Tibial nerve (tissue), 4 donors: ENCODE data around the gene GIGYF1. TPM values are rescaled to one million over a fixed set of nuclear protein-coding genes. Genes with fewer than 3 reads are reported as not detected.
"Not testable (repeated sequence)": the region's sequence is repeated elsewhere in the genome, so short reads cannot be mapped to it uniquely, and the experiment has no call there.

ENCODE experiments used
- DNase-seq, 2 donors: peaks; one replicate each; pipeline ENCODE4 v3.0.0-alpha.2; 2019; ENCODE audit warnings: low spot score in 2 of 2
- H3K27ac ChIP-seq, 4 donors: fragments of 200-600 bp; sonication (generic) in 3 of 4; one replicate each; pipeline ENCODE4 v1.5.1; 2017 to 2019; ENCODE audit warnings: mild to moderate bottlenecking in 1 of 4
- H3K27me3 ChIP-seq, 2 donors: fragments of 200-600 bp; sonication (generic) in 1 of 2; one replicate each; pipeline versions ENCODE4 v1.5.1 to v1.6.0; 2017 to 2019
- H3K36me3 ChIP-seq, 3 donors: fragments of 200-600 bp; sonication (generic); one replicate each; pipeline ENCODE4 v1.5.1; 2018 to 2019
- H3K4me1 ChIP-seq, 4 donors: fragments of 200-600 bp; sonication (generic) in 3 of 4; one replicate each; pipeline ENCODE4 v1.5.1; 2017 to 2019
- H3K4me3 ChIP-seq, 4 donors: fragments of 200-600 bp; sonication (generic) in 3 of 4; one replicate each; pipeline ENCODE4 v1.5.1; 2017 to 2019; ENCODE audit warnings: mild to moderate bottlenecking in 1 of 4, moderate library complexity in 1 of 4
- H3K9me3 ChIP-seq, 4 donors: fragments of 200-600 bp; sonication (generic) in 3 of 4; one replicate each; pipeline ENCODE4 v1.5.1; 2017 to 2019
- EP300 ChIP-seq, 2 donors: sonication (generic); formaldehyde crosslinking; IDR thresholded peaks; one replicate each; pipeline ENCODE4 v1.6.1; 2017; ENCODE audit warnings: antibody characterized with exemption in 2 of 2, mild to moderate bottlenecking in 1 of 2
- POLR2A ChIP-seq, 2 donors: fragments of 450-650 bp; IDR thresholded peaks; one replicate each; pipeline ENCODE4 v1.6.1; 2017; ENCODE audit warnings: antibody characterized with exemption in 2 of 2, mild to moderate bottlenecking in 2 of 2, moderate library complexity in 2 of 2
- WGBS, 2 donors: methylation state at CpG; one replicate each; pipeline ENCODE4 v1.1.5; 2018; 5-methylcytosine and 5-hydroxymethylcytosine counted together
- total RNA-seq, 4 donors: library from RNA; depleted of rRNA; stranded (reverse); fragments of >200 nt; gene quantifications; one replicate each; pipeline ENCODE4 v1.1.0, GENCODE V29; 2016
- TF ChIP-seq, protein P1 (sequence below), 5 experiments: fragments of 200-600 bp in 3 of 5; fragments of 450-650 bp in 2 of 5; sonication (generic) in 3 of 5; IDR thresholded peaks; one replicate each; pipeline ENCODE4 v1.5.1; 2016 to 2019; ENCODE audit warnings: antibody characterized with exemption in 5 of 5, mild to moderate bottlenecking in 3 of 5, moderate library complexity in 2 of 5

The GIGYF1 gene
- total RNA-seq, 4 donors from 2014 or later = 50.9 to 98.1 (median 64.7) TPM

DNA sequence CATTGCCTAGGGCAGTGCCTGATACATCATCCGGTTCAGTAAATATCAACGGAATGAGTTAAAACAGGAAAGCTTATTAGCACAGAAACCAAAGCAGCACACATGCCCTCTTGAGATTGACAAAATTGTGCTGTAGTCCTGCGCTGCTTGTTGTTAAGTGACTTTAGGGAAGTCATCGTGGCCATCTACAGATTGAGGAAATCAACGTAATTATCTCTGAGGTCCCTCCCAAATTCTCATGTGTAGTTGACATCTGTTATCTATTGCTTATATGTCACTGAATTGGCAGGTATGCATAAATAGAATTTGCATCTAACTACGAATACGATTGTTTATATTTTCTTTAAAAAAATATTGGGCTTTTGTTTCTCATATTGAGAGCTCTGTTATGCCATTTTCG, 24.0 kb downstream of the GIGYF1 start:
- TF ChIP-seq POLR2A (IDR thresholded peaks at IDR 0.05) = no peak
- TF ChIP-seq, protein P1, sequence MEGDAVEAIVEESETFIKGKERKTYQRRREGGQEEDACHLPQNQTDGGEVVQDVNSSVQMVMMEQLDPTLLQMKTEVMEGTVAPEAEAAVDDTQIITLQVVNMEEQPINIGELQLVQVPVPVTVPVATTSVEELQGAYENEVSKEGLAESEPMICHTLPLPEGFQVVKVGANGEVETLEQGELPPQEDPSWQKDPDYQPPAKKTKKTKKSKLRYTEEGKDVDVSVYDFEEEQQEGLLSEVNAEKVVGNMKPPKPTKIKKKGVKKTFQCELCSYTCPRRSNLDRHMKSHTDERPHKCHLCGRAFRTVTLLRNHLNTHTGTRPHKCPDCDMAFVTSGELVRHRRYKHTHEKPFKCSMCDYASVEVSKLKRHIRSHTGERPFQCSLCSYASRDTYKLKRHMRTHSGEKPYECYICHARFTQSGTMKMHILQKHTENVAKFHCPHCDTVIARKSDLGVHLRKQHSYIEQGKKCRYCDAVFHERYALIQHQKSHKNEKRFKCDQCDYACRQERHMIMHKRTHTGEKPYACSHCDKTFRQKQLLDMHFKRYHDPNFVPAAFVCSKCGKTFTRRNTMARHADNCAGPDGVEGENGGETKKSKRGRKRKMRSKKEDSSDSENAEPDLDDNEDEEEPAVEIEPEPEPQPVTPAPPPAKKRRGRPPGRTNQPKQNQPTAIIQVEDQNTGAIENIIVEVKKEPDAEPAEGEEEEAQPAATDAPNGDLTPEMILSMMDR (IDR thresholded peaks at IDR 0.05) = no peak
- no peak for TF ChIP-seq EP300 (IDR thresholded peaks at IDR 0.05)
- H3K9me3 ChIP-seq = no peaks in the 10 kb centered on the region
- no peaks in the 10 kb centered on the region for H3K36me3 ChIP-seq
- H3K4me3 ChIP-seq = no peak overlapping the region
- H3K4me1 ChIP-seq = peaks cover 0 to 7% (median 2%) of the 10 kb centered on the region in 4 donors
- WGBS, 2 donors = 74 to 81% methylated on average over 8 of the region's 8 CpGs
- no peaks in the 10 kb centered on the region for H3K27me3 ChIP-seq
- H3K27ac ChIP-seq = no peak overlapping the region
- DNase-seq = no peak

GRCh38 chr7:100669106-100669505, 24.9 kb downstream of the GIGYF1 start:
- not testable (repeated sequence) for H3K4me3 ChIP-seq, H3K27me3 ChIP-seq, H3K36me3 ChIP-seq, H3K4me1 ChIP-seq, H3K9me3 ChIP-seq, H3K27ac ChIP-seq, DNase-seq
- 95 to 96% methylated on average over 12 of the region's 12 CpGs for WGBS, 2 donors

DNA sequence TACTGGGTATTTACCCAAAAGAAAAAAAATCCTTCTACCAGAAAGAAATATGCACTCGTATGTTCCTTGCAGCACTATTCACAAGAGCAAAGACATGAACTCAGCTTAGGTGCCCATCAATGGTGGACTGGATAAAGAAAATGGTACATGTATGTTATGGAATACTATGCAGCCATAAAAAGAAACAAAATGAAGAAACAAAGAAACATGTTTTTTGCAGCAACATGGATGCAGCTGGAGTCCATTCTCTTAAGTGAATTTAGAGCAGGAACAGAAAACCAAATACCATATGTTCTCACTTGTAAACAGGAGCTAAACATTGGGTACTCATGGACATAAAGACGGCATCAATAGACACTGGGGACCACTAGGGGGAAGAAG, 26.0 kb downstream of the GIGYF1 start:
- H3K9me3 ChIP-seq = no peaks in the 10 kb centered on the region
- no peak overlapping the region for H3K4me3 ChIP-seq
- TF ChIP-seq EP300 (IDR thresholded peaks at IDR 0.05) (no peak), POLR2A (IDR thresholded peaks at IDR 0.05) (no peak)
- TF ChIP-seq, protein P1 (IDR thresholded peaks at IDR 0.05) = no peak
- no peak overlapping the region for H3K27ac ChIP-seq
- H3K27me3 ChIP-seq = no peaks in the 10 kb centered on the region
- WGBS, 2 donors = 82 to 90% methylated on average over 2 of the region's 2 CpGs
- no peak for DNase-seq
- no peaks in the 10 kb centered on the region for H3K36me3 ChIP-seq
- H3K4me1 ChIP-seq = peaks cover 0 to 6% (median 2%) of the 10 kb centered on the region in 4 donors

DNA sequence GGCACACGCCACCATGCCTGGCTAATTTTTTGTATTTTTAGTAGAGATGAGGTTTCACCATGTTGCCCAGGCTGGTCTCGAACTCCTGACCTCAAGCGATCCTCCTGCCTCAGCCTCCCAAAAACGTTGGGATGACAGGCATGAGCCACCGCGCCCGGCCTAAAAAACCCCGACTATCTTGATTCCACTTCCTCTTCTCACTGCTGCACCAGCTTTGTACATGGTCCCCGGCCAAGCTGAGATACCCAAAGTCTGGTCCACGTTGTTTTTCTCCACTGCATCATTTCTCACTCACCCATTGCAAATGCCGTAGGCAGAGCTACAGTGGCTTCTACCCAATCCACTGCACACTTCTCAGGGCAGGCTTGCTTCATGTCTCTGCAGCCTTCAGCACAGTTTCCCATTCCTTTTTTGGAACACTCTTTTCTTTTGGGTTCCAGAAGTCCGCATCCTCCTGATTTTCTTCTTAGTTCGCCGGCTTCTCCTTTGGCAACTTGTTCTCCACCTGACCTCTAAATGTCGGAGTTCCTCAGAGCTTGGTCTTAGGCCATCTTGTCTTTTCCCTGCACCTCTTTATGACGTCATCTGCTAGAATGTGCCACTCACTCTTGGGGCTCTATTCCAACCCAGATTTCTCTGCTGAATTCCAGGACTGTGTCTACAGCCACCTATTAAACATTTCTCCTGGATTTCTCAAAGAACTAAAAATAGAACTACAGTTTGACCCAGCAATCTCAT, 26.6 kb downstream of the GIGYF1 start:
- no peak overlapping the region for H3K4me3 ChIP-seq
- H3K36me3 ChIP-seq = no peaks in the 10 kb centered on the region
- peaks cover 0 to under 1% (median 0%) of the 10 kb centered on the region in 4 donors for H3K4me1 ChIP-seq
- no peak overlapping the region for H3K27ac ChIP-seq
- WGBS, 2 donors = 81 to 82% methylated on average over 16 of the region's 16 CpGs
- no peak for TF ChIP-seq POLR2A (IDR thresholded peaks at IDR 0.05)
- no peak for DNase-seq
- H3K9me3 ChIP-seq = no peaks in the 10 kb centered on the region
- no peaks in the 10 kb centered on the region for H3K27me3 ChIP-seq

DNA sequence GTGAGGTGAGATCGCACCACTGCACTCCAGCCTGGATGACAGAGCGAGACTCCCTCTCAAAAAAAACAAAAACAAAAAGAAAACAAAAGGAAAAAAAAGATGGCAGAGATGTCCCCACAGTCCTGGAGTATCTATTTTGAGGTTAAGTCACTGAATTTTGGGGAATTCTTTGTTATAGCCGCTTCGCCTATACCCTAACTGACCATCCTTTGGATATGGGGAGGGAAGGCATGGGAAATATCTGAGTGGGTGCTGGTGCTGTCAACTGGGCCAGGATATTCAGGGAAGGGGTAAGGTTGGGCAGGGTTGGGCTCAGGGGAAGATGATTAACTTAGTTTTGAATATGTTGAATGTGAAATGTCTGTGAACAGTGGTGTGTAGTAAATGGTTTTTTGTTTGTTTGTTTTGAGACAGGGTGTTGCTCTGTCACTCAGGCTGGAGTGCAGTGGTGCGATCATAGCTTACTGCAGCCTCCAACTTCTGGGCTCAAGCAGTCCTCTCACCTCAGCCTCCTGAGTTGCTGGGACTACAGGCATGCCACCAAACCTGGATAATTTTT, 28.8 kb downstream of the GIGYF1 start:
- Histone ChIP-seq H3K4me3 (no peak overlapping the region), H3K27ac (no peak overlapping the region), H3K27me3 (no peaks in the 10 kb centered on the region), H3K4me1 (no peaks in the 10 kb centered on the region), H3K36me3 (no peaks in the 10 kb centered on the region), H3K9me3 (no peaks in the 10 kb centered on the region)
- WGBS, 2 donors = 94 to 96% methylated on average over 5 of the region's 5 CpGs
- TF ChIP-seq EP300 (IDR thresholded peaks at IDR 0.05) (no peak), POLR2A (IDR thresholded peaks at IDR 0.05) (no peak)
- TF ChIP-seq, protein P1 (IDR thresholded peaks at IDR 0.05) = no peak
- no peak for DNase-seq

DNA sequence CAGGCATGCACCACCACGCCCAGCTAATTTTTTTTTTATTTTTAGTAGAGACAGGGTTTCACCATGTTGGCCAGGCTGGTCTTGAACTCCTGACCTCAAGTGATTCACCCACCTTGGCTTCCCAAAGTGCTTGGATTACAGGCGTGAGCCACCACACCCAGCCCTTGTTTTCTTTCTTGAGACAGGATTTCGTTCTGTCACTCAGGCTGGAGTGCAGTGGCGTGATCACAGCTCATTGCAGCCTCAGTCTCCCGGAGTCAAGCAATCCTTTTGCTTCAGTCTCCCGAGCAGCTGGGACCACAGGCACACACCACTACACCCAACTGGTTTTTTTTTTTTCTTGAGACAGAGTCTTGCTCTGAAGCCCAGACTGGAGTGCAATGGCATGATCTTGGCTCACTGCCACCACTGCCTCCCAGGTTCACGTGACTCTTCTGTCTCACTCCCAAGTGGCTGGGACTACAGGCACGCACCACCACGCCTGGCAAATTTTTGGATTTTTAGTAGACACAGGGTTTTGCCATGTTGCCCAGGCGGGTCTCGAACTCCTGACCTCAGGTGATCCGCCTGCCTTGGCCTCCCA, 31.8 kb downstream of the GIGYF1 start:
- H3K27me3 ChIP-seq = peaks cover 0 to 19% of the 10 kb centered on the region in 2 donors
- 81 to 84% methylated on average over 12 of the region's 12 CpGs for WGBS, 2 donors
- H3K36me3 ChIP-seq, H3K27ac ChIP-seq, H3K9me3 ChIP-seq, H3K4me3 ChIP-seq, H3K4me1 ChIP-seq, DNase-seq: not testable (repeated sequence)
